HUES48 (cell line): Measurements from ENCODE around the gene RTN4.

Experiments used
- H3K27ac ChIP-seq: one replicate; pipeline ENCODE4 v1.7.0; 2013; ENCODE audit warnings: low read depth, low read length, inconsistent platforms
- H3K27me3 ChIP-seq: 2 replicates; pipeline ENCODE4 v1.6.1; 2013; ENCODE audit warnings: mild to moderate bottlenecking, low read length; ENCODE audit not compliant: control insufficient read depth, insufficient read depth
- H3K36me3 ChIP-seq: 2 replicates; pipeline ENCODE4 v1.6.1; 2013; ENCODE audit warnings: low read length; ENCODE audit not compliant: control insufficient read depth, insufficient read depth
- H3K4me1 ChIP-seq: 2 replicates; pipeline ENCODE4 v1.6.1; 2013; ENCODE audit warnings: mild to moderate bottlenecking, low read length; ENCODE audit not compliant: control insufficient read depth, insufficient read depth
- H3K4me3 ChIP-seq: 2 replicates; pipeline ENCODE4 v1.5.1; 2013; ENCODE audit warnings: mild to moderate bottlenecking, low read depth, low read length
- H3K9ac ChIP-seq: 2 replicates; pipeline ENCODE4 v1.6.1; 2013; ENCODE audit warnings: mild to moderate bottlenecking, low read depth, low read length, moderate library complexity
- H3K9me3 ChIP-seq: 2 replicates; pipeline ENCODE4 v1.6.1; 2013; ENCODE audit warnings: low read length; ENCODE audit not compliant: control insufficient read depth, insufficient read depth

The RTN4 gene

DNA sequence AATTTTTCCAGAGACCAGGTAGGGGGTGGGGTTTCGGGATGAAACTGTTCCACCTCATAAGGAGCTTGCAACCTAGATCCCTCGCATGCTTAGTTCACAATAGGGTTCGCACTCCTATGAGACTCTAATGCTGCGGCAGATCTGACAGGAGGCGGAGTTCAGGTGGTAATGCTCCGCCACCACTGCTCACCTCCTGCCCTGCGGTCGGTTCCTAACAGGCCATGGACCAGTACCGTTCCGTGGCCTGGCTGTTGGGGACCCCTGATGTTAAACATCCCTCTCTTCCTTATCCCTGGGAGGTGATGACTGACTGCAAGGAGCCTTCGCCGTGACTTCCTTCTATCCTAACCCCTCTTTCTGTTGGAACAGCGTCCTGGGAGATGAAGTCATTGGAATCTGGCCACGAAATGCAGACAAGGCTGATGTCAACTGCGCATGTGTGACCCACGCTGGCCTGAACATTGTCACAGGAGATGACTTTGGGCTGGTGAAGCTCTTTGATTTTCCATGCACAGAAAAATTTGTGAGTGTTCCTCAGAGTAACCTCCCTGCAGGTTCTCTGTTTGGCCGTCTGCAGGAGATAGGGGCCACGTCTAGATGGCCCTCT lies 82.4 kb downstream of the RTN4 start:
- no peak overlapping the region for H3K9ac ChIP-seq
- no peak overlapping the region for H3K4me3 ChIP-seq
- H3K27ac ChIP-seq = peak overlapping the region; percentile 31
- H3K36me3 ChIP-seq = peaks cover 32% of the 10 kb centered on the region
- H3K4me1 ChIP-seq = peaks cover 24% of the 10 kb centered on the region; the same call in 1 of the 2 replicates
- no peaks in the 10 kb centered on the region for H3K9me3 ChIP-seq
- no peaks in the 10 kb centered on the region for H3K27me3 ChIP-seq

DNA sequence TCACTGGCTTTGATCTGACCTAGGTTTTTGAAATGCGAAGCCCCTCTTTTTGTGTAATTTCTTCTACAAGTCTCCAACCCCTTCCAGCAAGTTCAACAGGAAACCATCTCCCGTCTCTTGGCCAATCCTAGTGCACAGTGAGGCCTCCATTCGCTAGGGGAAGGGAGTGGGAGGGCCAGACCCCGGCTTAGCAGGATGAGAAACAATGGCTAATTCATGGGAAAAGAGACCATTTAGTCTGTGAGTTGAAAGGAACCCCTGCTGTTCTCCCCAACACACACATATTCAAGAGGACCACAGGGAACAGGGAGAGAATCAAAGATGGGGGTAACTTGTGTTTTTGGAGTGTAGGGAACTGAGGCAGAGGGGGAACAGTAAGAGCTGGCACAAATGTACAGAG lies 83.0 kb downstream of the RTN4 start:
- H3K9me3 ChIP-seq = no peaks in the 10 kb centered on the region
- H3K4me3 ChIP-seq = no peak overlapping the region
- H3K4me1 ChIP-seq = peaks cover 24% of the 10 kb centered on the region; the same call in 1 of the 2 replicates
- no peaks in the 10 kb centered on the region for H3K27me3 ChIP-seq
- no peak overlapping the region for H3K27ac ChIP-seq
- H3K36me3 ChIP-seq = peaks cover 26% of the 10 kb centered on the region
- H3K9ac ChIP-seq = no peak overlapping the region

GRCh38 chr2:54966837-54967236 lies 83.4 kb downstream of the RTN4 start:
- Histone ChIP-seq H3K4me1 (peaks cover 24% of the 10 kb centered on the region; the same call in 1 of the 2 replicates), H3K27ac (no peak overlapping the region)

GRCh38 chr2:54966165-54966832 lies 84.0 kb downstream of the RTN4 start:
- Histone ChIP-seq H3K27ac (no peak overlapping the region), H3K36me3 (peaks cover 17% of the 10 kb centered on the region), H3K9me3 (no peaks in the 10 kb centered on the region), H3K9ac (no peak overlapping the region), H3K4me1 (peaks cover 24% of the 10 kb centered on the region; the same call in 1 of the 2 replicates), H3K4me3 (no peak overlapping the region), H3K27me3 (no peaks in the 10 kb centered on the region)

More at GRCh38 chr2:54966837-54967236, 83.4 kb downstream of the RTN4 start:
- Histone ChIP-seq H3K9ac (no peak overlapping the region), H3K4me3 (no peak overlapping the region), H3K36me3 (peaks cover 22% of the 10 kb centered on the region), H3K9me3 (no peaks in the 10 kb centered on the region), H3K27me3 (no peaks in the 10 kb centered on the region)

GRCh38 chr2:54965425-54965824 lies 84.8 kb downstream of the RTN4 start:
- H3K4me1 ChIP-seq = peaks cover 24% of the 10 kb centered on the region; the same call in 1 of the 2 replicates
- H3K27ac ChIP-seq = no peak overlapping the region

GRCh38 chr2:54964816-54965215 lies 85.4 kb downstream of the RTN4 start:
- peaks cover 24% of the 10 kb centered on the region; the same call in 1 of the 2 replicates for H3K4me1 ChIP-seq
- no peak overlapping the region for H3K4me3 ChIP-seq
- peaks cover 2% of the 10 kb centered on the region for H3K36me3 ChIP-seq
- H3K27ac ChIP-seq = no peak overlapping the region
- H3K9me3 ChIP-seq = no peaks in the 10 kb centered on the region
- H3K27me3 ChIP-seq = no peaks in the 10 kb centered on the region
- no peak overlapping the region for H3K9ac ChIP-seq

More at GRCh38 chr2:54965425-54965824, 84.8 kb downstream of the RTN4 start:
- Histone ChIP-seq H3K27me3 (no peaks in the 10 kb centered on the region), H3K9ac (no peak overlapping the region), H3K36me3 (peaks cover 8% of the 10 kb centered on the region), H3K4me3 (no peak overlapping the region), H3K9me3 (no peaks in the 10 kb centered on the region)

GRCh38 chr2:54964271-54964670 lies 86.0 kb downstream of the RTN4 start:
- no peak overlapping the region for H3K9ac ChIP-seq
- peaks cover 24% of the 10 kb centered on the region; the same call in 1 of the 2 replicates for H3K4me1 ChIP-seq
- H3K27me3 ChIP-seq = no peaks in the 10 kb centered on the region
- no peaks in the 10 kb centered on the region for H3K36me3 ChIP-seq
- H3K27ac ChIP-seq = no peak overlapping the region
- H3K4me3 ChIP-seq = no peak overlapping the region
- no peaks in the 10 kb centered on the region for H3K9me3 ChIP-seq

GRCh38 chr2:54963476-54963875 lies 86.8 kb downstream of the RTN4 start:
- Histone ChIP-seq H3K36me3 (no peaks in the 10 kb centered on the region), H3K27ac (no peak overlapping the region), H3K9me3 (no peaks in the 10 kb centered on the region), H3K4me3 (no peak overlapping the region), H3K27me3 (no peaks in the 10 kb centered on the region), H3K4me1 (peaks cover 24% of the 10 kb centered on the region; the same call in 1 of the 2 replicates), H3K9ac (no peak overlapping the region)

DNA sequence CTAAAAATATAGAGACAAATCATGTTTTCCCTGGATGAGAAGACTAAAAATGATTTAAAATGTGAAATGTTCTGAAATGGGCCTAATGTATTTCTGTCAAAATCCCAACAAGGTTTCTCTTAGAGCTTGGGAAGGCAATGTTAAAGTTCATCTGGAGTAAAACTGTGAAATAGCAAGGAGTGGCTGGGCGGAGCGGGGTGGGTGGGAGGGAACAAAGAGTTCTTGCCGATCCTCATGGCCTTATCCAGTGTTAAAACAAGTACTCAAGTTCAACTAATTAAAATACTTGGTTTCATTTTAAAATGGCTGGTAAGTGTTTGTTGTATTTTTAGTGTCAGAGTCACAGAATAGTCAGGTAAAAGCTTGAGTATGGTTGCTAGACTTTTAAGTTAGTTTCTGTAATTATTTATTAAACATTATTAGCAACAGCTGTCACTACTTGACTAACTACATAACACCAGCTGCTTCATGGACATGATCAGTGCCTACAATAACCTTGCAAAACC lies 87.3 kb downstream of the RTN4 start:
- Histone ChIP-seq H3K9me3 (no peaks in the 10 kb centered on the region), H3K4me3 (no peak overlapping the region), H3K4me1 (peaks cover 23% of the 10 kb centered on the region; the same call in 1 of the 2 replicates), H3K27ac (no peak overlapping the region), H3K36me3 (no peaks in the 10 kb centered on the region), H3K27me3 (no peaks in the 10 kb centered on the region), H3K9ac (no peak overlapping the region)

- H3K27me3 ChIP-seq = no peaks in the 10 kb centered on the region
- H3K4me3 ChIP-seq = no peak overlapping the region
- H3K9me3 ChIP-seq = no peaks in the 10 kb centered on the region
- no peaks in the 10 kb centered on the region for H3K36me3 ChIP-seq
- no peak overlapping the region for H3K9ac ChIP-seq
- H3K27ac ChIP-seq = no peak overlapping the region
- H3K4me1 ChIP-seq = peaks cover 22% of the 10 kb centered on the region
Observed at GRCh38 chr2:54962511-54962910, 87.7 kb downstream of the RTN4 start.

- Histone ChIP-seq H3K4me3 (no peak overlapping the region), H3K27ac (no peak overlapping the region), H3K9me3 (no peaks in the 10 kb centered on the region), H3K27me3 (no peaks in the 10 kb centered on the region), H3K36me3 (no peaks in the 10 kb centered on the region), H3K4me1 (peaks cover 14% of the 10 kb centered on the region), H3K9ac (no peak overlapping the region)
Observed at GRCh38 chr2:54960164-54960563, 90.1 kb downstream of the RTN4 start.
